HCT116 (cell line): ENCODE results near the gene RIT2. TPM values are rescaled to one million over a fixed set of nuclear protein-coding genes. Genes with fewer than 3 reads are reported as not detected.

ENCODE experiments used
- ATAC-seq: fragments of 200-7000 bp; cut with Tn5 transposase; 2 replicates; pipeline ENCODE4 v1.9.1; 2020; ENCODE audit warnings: mild to moderate bottlenecking, moderate library complexity
- BruUV-seq: library from RNA; stranded (reverse); fragments of 400-500 nt; replicated peaks from 2 replicates; lab custom pipeline; 2021; lab: Mats Ljungman, UMichigan
- CTCF ChIA-PET: fragments of 300-600 bp; sonication (Branson Sonifier 250); formaldehyde crosslinking; loops from one replicate; lab custom pipeline; 2021; ENCODE audit warnings: antibody characterized with exemption; lab: Charles Lee
- POLR2A ChIA-PET: fragments of 300-600, 350-600 bp; sonication (Branson Sonifier 250); formaldehyde crosslinking; loops from one replicate; lab custom pipeline; 2021; ENCODE audit warnings: antibody characterized with exemption; lab: Charles Lee
- RAD21 ChIA-PET, 2 experiments: fragments of 300-600 bp; sonication (Branson Sonifier 250); formaldehyde crosslinking; loops; one replicate each; lab custom pipeline; 2023; ENCODE audit warnings: low total read pairs in 2 of 2; ENCODE audit not compliant: uncharacterized antibody in 2 of 2, unreplicated experiment in 2 of 2, low non-redundant PET in 1 of 2; lab: Charles Lee
- DNase-seq: peaks from one replicate; pipeline ENCODE4 v3.0.0-alpha.2; 2010; ENCODE audit warnings: low read depth, low spot score
- H2AFZ ChIP-seq: fragments of 200-600 bp; shearing (Covaris generic), sonication (generic); 2 replicates; pipeline ENCODE4 v1.6.1; 2017; ENCODE audit warnings: low read depth, mixed run types, mixed read lengths, antibody characterized with exemption, low read length; ENCODE audit not compliant: poor library complexity, severe bottlenecking
- H3K27ac ChIP-seq: 2 replicates; pipeline ENCODE4 v1.5.1; 2012; ENCODE audit warnings: low read depth, low read length
- H3K27me3 ChIP-seq: fragments of 200-600 bp; sonication (generic); 2 replicates; pipeline ENCODE4 v1.6.1; 2016; ENCODE audit warnings: mixed run types, low read length, mixed read lengths; ENCODE audit not compliant: insufficient read depth
- H3K36me3 ChIP-seq, 2 experiments: fragments of 200-500 bp in 1 of 2; fragments of 200-600 bp in 1 of 2; sonication (Bioruptor generic) in 1 of 2; sonication (generic) in 1 of 2; 2 replicates each; pipeline versions ENCODE4 v1.5.1 to v1.6.1; 2014 to 2016; ENCODE audit warnings: low read length in 2 of 2, inconsistent platforms in 1 of 2, mixed read lengths in 1 of 2, mixed run types in 1 of 2; ENCODE audit not compliant: insufficient read depth in 2 of 2, control insufficient read depth in 1 of 2
- H3K4me1 ChIP-seq, 2 experiments: fragments of 200-600 bp in 1 of 2; sonication (generic) in 1 of 2; 2 replicates each; pipeline versions ENCODE4 v1.5.1 to v1.6.1; 2012 to 2017; ENCODE audit warnings: low read length in 2 of 2, inconsistent platforms in 1 of 2, mild to moderate bottlenecking in 1 of 2, mixed read lengths in 1 of 2, mixed run types in 1 of 2, moderate library complexity in 1 of 2; ENCODE audit not compliant: insufficient read depth in 2 of 2, control insufficient read depth in 1 of 2
- H3K4me2 ChIP-seq: fragments of 200-600 bp; sonication (generic); 2 replicates; pipeline ENCODE4 v1.6.1; 2017; ENCODE audit warnings: mixed run types, low read length, mixed read lengths
- H3K4me3 ChIP-seq, 2 experiments: fragments of 200-600 bp in 1 of 2; sonication (generic) in 1 of 2; replicated peaks in 1 of 2; 2 replicates each; pipeline ENCODE4 v1.5.1; 2011 to 2016; ENCODE audit warnings: low read length in 2 of 2, control low read depth in 1 of 2, low read depth in 1 of 2, mild to moderate bottlenecking in 1 of 2, mixed read lengths in 1 of 2, mixed run types in 1 of 2
- H3K79me2 ChIP-seq: fragments of 200-600 bp; sonication (generic); 2 replicates; pipeline ENCODE4 v1.6.1; 2017; ENCODE audit warnings: mild to moderate bottlenecking, mixed run types, low read length, moderate library complexity, mixed read lengths; ENCODE audit not compliant: insufficient read depth
- H3K9ac ChIP-seq: fragments of 200-600 bp; sonication (generic); 2 replicates; pipeline ENCODE4 v1.6.1; 2016; ENCODE audit warnings: low read length, mixed read lengths
- H3K9me2 ChIP-seq: fragments of 200-600 bp; sonication (generic), shearing (Covaris generic); 2 replicates; pipeline ENCODE4 v1.6.1; 2017; ENCODE audit warnings: mixed run types, mild to moderate bottlenecking, moderate library complexity; ENCODE audit not compliant: insufficient read depth
- H3K9me3 ChIP-seq, 2 experiments: fragments of 200-500 bp in 1 of 2; fragments of 200-600 bp in 1 of 2; sonication (Bioruptor generic) in 1 of 2; sonication (generic) in 1 of 2; 2 replicates each; pipeline ENCODE4 v1.6.1; 2014 to 2017; ENCODE audit warnings: low read length in 2 of 2, mixed read lengths in 2 of 2, inconsistent platforms in 1 of 2, low read depth in 1 of 2, mild to moderate bottlenecking in 1 of 2, mixed run types in 1 of 2, moderate library complexity in 1 of 2; ENCODE audit not compliant: control insufficient read depth in 1 of 2, insufficient read depth in 1 of 2
- H4K20me1 ChIP-seq: fragments of 200-600 bp; sonication (generic), shearing (Covaris generic); 2 replicates; pipeline ENCODE4 v1.6.1; 2017; ENCODE audit warnings: mixed run types, mild to moderate bottlenecking, moderate library complexity; ENCODE audit not compliant: insufficient read depth
- CBX3 ChIP-seq: IDR thresholded peaks from 2 replicates; pipeline ENCODE4 v1.6.1; 2012; ENCODE audit warnings: low read depth
- CEBPB ChIP-seq: IDR thresholded peaks from 2 replicates; pipeline ENCODE4 v1.6.1; 2012; ENCODE audit warnings: low read depth
- ELF1 ChIP-seq: IDR thresholded peaks from 2 replicates; pipeline ENCODE4 v1.6.1; 2012; ENCODE audit warnings: low read depth, borderline replicate concordance
- EZH2phosphoT487 ChIP-seq: fragments of 200-600 bp; IDR thresholded peaks from 2 replicates; pipeline ENCODE4 v1.6.1; 2018; ENCODE audit warnings: antibody characterized with exemption, borderline replicate concordance
- YY1 ChIP-seq: IDR thresholded peaks from 2 replicates; pipeline ENCODE4 v1.6.1; 2011; ENCODE audit warnings: low read length, low read depth, moderate library complexity, mild to moderate bottlenecking; ENCODE audit not compliant: insufficient replicate concordance; ENCODE audit errors: extremely low read depth
- ZNF274 ChIP-seq: fragments of 200-500 bp; sonication (Bioruptor generic); IDR thresholded peaks from 2 replicates; pipeline ENCODE4 v1.6.1; 2014; ENCODE audit warnings: mild to moderate bottlenecking, low read depth, low read length, inconsistent platforms
- intact Hi-C: fragments of 100-400 bp; cut with micrococcal nuclease; formaldehyde crosslinking; loops from 2 replicates; pipeline ENCODE4 v1.10.0; 2022
- total RNA-seq: library from RNA; stranded (reverse); gene quantifications from one replicate; pipeline ENCODE4 v1.2.1, GENCODE V29; 2021; ENCODE audit not compliant: unreplicated experiment
- TF ChIP-seq, protein P1 (sequence below): IDR thresholded peaks from 2 replicates; pipeline ENCODE4 v1.6.1; 2012; ENCODE audit warnings: low read depth
- TF ChIP-seq, protein P2 (sequence below): IDR thresholded peaks from 2 replicates; pipeline ENCODE4 v1.6.1; 2012

The RIT2 gene
- total RNA-seq, 1 experiment from 2014 or later: not detected

DNA sequence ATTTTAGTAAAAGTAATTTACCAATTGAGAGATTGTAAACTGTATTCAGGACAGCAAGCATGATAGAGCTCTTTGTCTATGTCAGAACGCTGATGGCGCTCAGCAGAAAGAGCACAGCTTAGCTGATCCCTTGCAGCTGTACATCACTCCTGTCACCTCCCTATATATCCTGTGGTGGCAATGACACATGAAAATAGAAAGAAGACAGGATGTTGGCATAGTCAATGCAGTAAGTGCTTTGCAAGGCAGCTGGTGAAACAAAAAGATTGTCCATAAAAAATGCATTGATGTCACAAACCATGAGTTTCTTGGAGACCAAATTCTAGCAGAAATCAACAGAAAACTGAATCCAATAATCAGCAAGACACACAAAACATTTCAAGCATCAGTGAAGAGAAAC is 221.5 kb downstream of the RIT2 start:
- Histone ChIP-seq H3K4me1 (no peaks in the 10 kb centered on the region), H2AFZ (no peak overlapping the region), H4K20me1 (no peaks in the 10 kb centered on the region), H3K4me3 (no peak overlapping the region), H3K36me3 (no peaks in the 10 kb centered on the region), H3K27ac (no peak overlapping the region), H3K9ac (no peak overlapping the region), H3K9me2 (no peaks in the 10 kb centered on the region), H3K9me3 (peaks cover 0 to 22% of the 10 kb centered on the region in 2 experiments; a peak in 2 of 4 replicates), H3K4me2 (no peak overlapping the region), H3K79me2 (no peaks in the 10 kb centered on the region), H3K27me3 (no peaks in the 10 kb centered on the region)
- CTCF ChIA-PET: no interaction called here
- BruUV-seq: no TSS peak
- POLR2A ChIA-PET: no interaction called here
- RAD21 ChIA-PET: no interaction called here
- no peak for DNase-seq
- no peak for ATAC-seq
- no peak for TF ChIP-seq EZH2phosphoT487
- TF ChIP-seq ZNF274: no peak
- TF ChIP-seq, protein P1, sequence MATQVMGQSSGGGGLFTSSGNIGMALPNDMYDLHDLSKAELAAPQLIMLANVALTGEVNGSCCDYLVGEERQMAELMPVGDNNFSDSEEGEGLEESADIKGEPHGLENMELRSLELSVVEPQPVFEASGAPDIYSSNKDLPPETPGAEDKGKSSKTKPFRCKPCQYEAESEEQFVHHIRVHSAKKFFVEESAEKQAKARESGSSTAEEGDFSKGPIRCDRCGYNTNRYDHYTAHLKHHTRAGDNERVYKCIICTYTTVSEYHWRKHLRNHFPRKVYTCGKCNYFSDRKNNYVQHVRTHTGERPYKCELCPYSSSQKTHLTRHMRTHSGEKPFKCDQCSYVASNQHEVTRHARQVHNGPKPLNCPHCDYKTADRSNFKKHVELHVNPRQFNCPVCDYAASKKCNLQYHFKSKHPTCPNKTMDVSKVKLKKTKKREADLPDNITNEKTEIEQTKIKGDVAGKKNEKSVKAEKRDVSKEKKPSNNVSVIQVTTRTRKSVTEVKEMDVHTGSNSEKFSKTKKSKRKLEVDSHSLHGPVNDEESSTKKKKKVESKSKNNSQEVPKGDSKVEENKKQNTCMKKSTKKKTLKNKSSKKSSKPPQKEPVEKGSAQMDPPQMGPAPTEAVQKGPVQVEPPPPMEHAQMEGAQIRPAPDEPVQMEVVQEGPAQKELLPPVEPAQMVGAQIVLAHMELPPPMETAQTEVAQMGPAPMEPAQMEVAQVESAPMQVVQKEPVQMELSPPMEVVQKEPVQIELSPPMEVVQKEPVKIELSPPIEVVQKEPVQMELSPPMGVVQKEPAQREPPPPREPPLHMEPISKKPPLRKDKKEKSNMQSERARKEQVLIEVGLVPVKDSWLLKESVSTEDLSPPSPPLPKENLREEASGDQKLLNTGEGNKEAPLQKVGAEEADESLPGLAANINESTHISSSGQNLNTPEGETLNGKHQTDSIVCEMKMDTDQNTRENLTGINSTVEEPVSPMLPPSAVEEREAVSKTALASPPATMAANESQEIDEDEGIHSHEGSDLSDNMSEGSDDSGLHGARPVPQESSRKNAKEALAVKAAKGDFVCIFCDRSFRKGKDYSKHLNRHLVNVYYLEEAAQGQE: no peak
- no peak for TF ChIP-seq CBX3
- TF ChIP-seq CEBPB: no peak
- no peak for TF ChIP-seq ELF1
- TF ChIP-seq YY1: no peak
- TF ChIP-seq, protein P2, sequence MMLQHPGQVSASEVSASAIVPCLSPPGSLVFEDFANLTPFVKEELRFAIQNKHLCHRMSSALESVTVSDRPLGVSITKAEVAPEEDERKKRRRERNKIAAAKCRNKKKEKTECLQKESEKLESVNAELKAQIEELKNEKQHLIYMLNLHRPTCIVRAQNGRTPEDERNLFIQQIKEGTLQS: no peak
- intact Hi-C loops: no loop called here
